Liver (tissue), 9 donors: ENCODE data around the gene UBXN6. TPM values are rescaled to one million over a fixed set of nuclear protein-coding genes. Genes with fewer than 3 reads are reported as not detected.

ENCODE experiments used
- DNase-seq: peaks from one replicate; pipeline ENCODE4 v3.0.0-alpha.2; 2017; ENCODE audit warnings: low spot score
- H3K27ac ChIP-seq, 2 donors: one replicate each; pipeline ENCODE4 v1.7.0; 2013; ENCODE audit warnings: inconsistent platforms in 2 of 2, low read length in 2 of 2, control low read depth in 1 of 2, low read depth in 1 of 2, mild to moderate bottlenecking in 1 of 2
- H3K27me3 ChIP-seq, 4 donors: one replicate each; pipeline versions ENCODE4 v1.6.1 to v1.7.0; 2013; ENCODE audit warnings: low read length in 3 of 4, inconsistent platforms in 1 of 4, mild to moderate bottlenecking in 1 of 4, moderate library complexity in 1 of 4; ENCODE audit not compliant: control insufficient read depth in 4 of 4, insufficient read depth in 4 of 4
- H3K36me3 ChIP-seq, 4 donors: one replicate each; pipeline versions ENCODE4 v1.6.1 to v1.7.0; 2013; ENCODE audit warnings: low read length in 3 of 4, mild to moderate bottlenecking in 3 of 4, low read depth in 1 of 4, moderate library complexity in 1 of 4; ENCODE audit not compliant: control insufficient read depth in 4 of 4, insufficient read depth in 3 of 4
- H3K4me1 ChIP-seq, 4 donors: one replicate each; pipeline versions ENCODE4 v1.6.1 to v1.7.0; 2013; ENCODE audit warnings: low read length in 3 of 4, mild to moderate bottlenecking in 3 of 4, moderate library complexity in 1 of 4; ENCODE audit not compliant: control insufficient read depth in 4 of 4, insufficient read depth in 4 of 4
- H3K4me3 ChIP-seq, 3 donors: one replicate each; pipeline versions ENCODE4 v1.6.1 to v1.7.0; 2013; ENCODE audit warnings: low read length in 3 of 3, control low read depth in 1 of 3, low read depth in 1 of 3, mild to moderate bottlenecking in 1 of 3
- H3K9ac ChIP-seq, 2 donors: one replicate each; pipeline ENCODE4 v1.7.0; 2013; ENCODE audit warnings: low read length in 2 of 2, mild to moderate bottlenecking in 2 of 2, moderate library complexity in 2 of 2, control low read depth in 1 of 2, low read depth in 1 of 2
- H3K9me3 ChIP-seq, 4 donors: one replicate each; pipeline versions ENCODE4 v1.6.1 to v1.7.0; 2013; ENCODE audit warnings: low read length in 3 of 4; ENCODE audit not compliant: control insufficient read depth in 4 of 4
- EGR1 ChIP-seq, 2 donors: IDR thresholded peaks; 2 replicates each; pipeline ENCODE4 v1.6.1; 2016 to 2018; ENCODE audit warnings: antibody characterized with exemption in 2 of 2, low read depth in 2 of 2
- FOXA1 ChIP-seq: IDR thresholded peaks from 2 replicates; pipeline ENCODE4 v1.6.1; 2016; ENCODE audit warnings: antibody characterized with exemption
- FOXA2 ChIP-seq: IDR thresholded peaks from 2 replicates; pipeline ENCODE4 v1.6.1; 2016; ENCODE audit warnings: antibody characterized with exemption
- GABPA ChIP-seq, 2 donors: IDR thresholded peaks in 1 of 2; conservative IDR thresholded peaks in 1 of 2; 2 replicates each; pipeline ENCODE4 v1.6.1; 2016; ENCODE audit warnings: antibody characterized with exemption in 2 of 2, mild to moderate bottlenecking in 1 of 2, moderate library complexity in 1 of 2
- HNF4A ChIP-seq, 2 donors: conservative IDR thresholded peaks; 2 replicates each; pipeline ENCODE4 v1.6.1; 2016; ENCODE audit warnings: antibody characterized with exemption in 2 of 2, mild to moderate bottlenecking in 2 of 2
- HNF4G ChIP-seq: IDR thresholded peaks from 2 replicates; pipeline ENCODE4 v1.6.1; 2016; ENCODE audit warnings: antibody characterized with exemption
- JUND ChIP-seq, 2 donors: IDR thresholded peaks; 2 replicates each; pipeline ENCODE4 v1.6.1; 2016; ENCODE audit warnings: antibody characterized with exemption in 2 of 2
- NR2F2 ChIP-seq: IDR thresholded peaks from 2 replicates; pipeline ENCODE4 v1.6.1; 2016; ENCODE audit warnings: antibody characterized with exemption
- RAD21 ChIP-seq, 2 donors: IDR thresholded peaks; 2 replicates each; pipeline ENCODE4 v1.6.1; 2016; ENCODE audit warnings: antibody characterized with exemption in 2 of 2, mild to moderate bottlenecking in 2 of 2
- RXRA ChIP-seq, 2 donors: IDR thresholded peaks; 2 replicates each; pipeline ENCODE4 v1.6.1; 2017 to 2018; ENCODE audit warnings: antibody characterized with exemption in 2 of 2, mild to moderate bottlenecking in 1 of 2
- SP1 ChIP-seq: IDR thresholded peaks from 2 replicates; pipeline ENCODE4 v1.6.1; 2018; ENCODE audit warnings: antibody characterized with exemption, mild to moderate bottlenecking
- TAF1 ChIP-seq: conservative IDR thresholded peaks from 2 replicates; pipeline ENCODE4 v1.6.1; 2016; ENCODE audit warnings: antibody characterized with exemption, mild to moderate bottlenecking
- WGBS: extraction: QIAGEN DNeasy Blood & Tissue Kit; methylation state at CpG from one replicate; pipeline ENCODE4 v1.1.7; 2013; 5-methylcytosine and 5-hydroxymethylcytosine counted together
- polyA plus RNA-seq, 2 donors: library from polyadenylated mRNA; stranded (reverse) in 1 of 2; unstranded in 1 of 2; fragments of 200-250 nt in 1 of 2; fragments of >200 nt in 1 of 2; fragmentation: Nextera tagmentation in 1 of 2; extraction: Ambion mirVana in 1 of 2; gene quantifications; one replicate each; pipeline versions ENCODE4 v1.2.1 to v1.2.3, GENCODE V29; 2013 to 2015
- total RNA-seq, 2 donors: library from RNA; depleted of rRNA; stranded (reverse); fragments of >200 nt; gene quantifications; one replicate each; pipeline ENCODE4 v1.2.3, GENCODE V29; 2014
- TF ChIP-seq, protein P1 (sequence below): IDR thresholded peaks from 2 replicates; pipeline ENCODE4 v1.6.1; 2016; ENCODE audit warnings: antibody characterized with exemption
- TF ChIP-seq, protein P2 (sequence below): IDR thresholded peaks from 2 replicates; pipeline ENCODE4 v1.6.1; 2016; ENCODE audit warnings: antibody characterized with exemption
- TF ChIP-seq, protein P3 (sequence below): IDR thresholded peaks from 2 replicates; pipeline ENCODE4 v1.6.1; 2016; ENCODE audit warnings: antibody characterized with exemption, mild to moderate bottlenecking
- TF ChIP-seq, protein P4 (sequence below): IDR thresholded peaks from 2 replicates; pipeline ENCODE4 v1.6.1; 2016; ENCODE audit warnings: antibody characterized with exemption
- TF ChIP-seq, protein P5 (sequence below): fragments of 150-350 bp; IDR thresholded peaks from 2 replicates; pipeline ENCODE4 v1.5.1; 2017; ENCODE audit warnings: improper control_type of control experiment, low read depth, low read length; ENCODE audit not compliant: missing input control
- donor health status: healthy.
- donor health status: healthy.
- donor health status: healthy.
- donor health status: healthy.
- donor health status: healthy.

UBXN6 gene
- total and polyA plus RNA-seq, 4 donors, result 33.0 to 92.3 (median 54.0) TPM

DNA sequence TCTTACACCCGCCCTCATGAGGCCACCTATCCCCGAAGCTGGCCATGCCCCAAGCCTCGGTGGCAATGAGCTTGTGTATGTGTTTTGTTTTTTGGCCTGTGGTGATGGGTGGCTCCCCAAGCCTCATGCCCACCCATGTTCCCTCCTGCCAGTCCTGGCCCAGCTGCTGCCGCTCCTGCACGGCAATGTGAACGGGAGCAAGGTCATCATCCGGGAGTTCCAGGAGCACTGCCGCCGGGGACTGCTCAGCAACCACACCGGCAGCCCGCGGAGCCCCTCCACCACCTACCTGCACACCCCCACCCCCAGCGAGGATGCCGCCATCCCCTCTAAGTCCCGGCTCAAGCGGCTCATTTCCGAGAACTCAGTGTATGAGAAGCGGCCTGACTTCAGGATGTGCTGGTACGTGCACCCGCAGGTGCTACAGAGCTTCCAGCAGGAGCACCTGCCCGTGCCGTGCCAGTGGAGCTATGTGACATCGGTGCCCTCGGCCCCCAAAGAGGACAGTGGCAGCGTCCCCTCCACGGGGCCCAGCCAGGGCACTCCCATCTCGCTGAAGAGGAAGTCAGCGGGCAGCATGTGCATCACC, 24.6 kb downstream of the UBXN6 start:
- TF ChIP-seq NR2F2 (no peak), HNF4A (conservative IDR thresholded peaks at IDR 0.05) (no peak), FOXA1 (no peak)
- TF ChIP-seq, protein P1, sequence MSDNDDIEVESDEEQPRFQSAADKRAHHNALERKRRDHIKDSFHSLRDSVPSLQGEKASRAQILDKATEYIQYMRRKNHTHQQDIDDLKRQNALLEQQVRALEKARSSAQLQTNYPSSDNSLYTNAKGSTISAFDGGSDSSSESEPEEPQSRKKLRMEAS, result no peak
- TF ChIP-seq, protein P2, sequence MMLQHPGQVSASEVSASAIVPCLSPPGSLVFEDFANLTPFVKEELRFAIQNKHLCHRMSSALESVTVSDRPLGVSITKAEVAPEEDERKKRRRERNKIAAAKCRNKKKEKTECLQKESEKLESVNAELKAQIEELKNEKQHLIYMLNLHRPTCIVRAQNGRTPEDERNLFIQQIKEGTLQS, result no peak
- no peak for DNase-seq
- Histone ChIP-seq H3K27ac (no peak overlapping the region), H3K27me3 (no peaks in the 10 kb centered on the region), H3K9ac (no peak overlapping the region), H3K4me3 (no peak overlapping the region), H3K4me1 (no peaks in the 10 kb centered on the region), H3K36me3 (peaks cover 0 to 9% (median 0%) of the 10 kb centered on the region in 4 donors), H3K9me3 (no peaks in the 10 kb centered on the region)
- WGBS, result 95% methylated on average over 28 of the region's 28 CpGs

DNA sequence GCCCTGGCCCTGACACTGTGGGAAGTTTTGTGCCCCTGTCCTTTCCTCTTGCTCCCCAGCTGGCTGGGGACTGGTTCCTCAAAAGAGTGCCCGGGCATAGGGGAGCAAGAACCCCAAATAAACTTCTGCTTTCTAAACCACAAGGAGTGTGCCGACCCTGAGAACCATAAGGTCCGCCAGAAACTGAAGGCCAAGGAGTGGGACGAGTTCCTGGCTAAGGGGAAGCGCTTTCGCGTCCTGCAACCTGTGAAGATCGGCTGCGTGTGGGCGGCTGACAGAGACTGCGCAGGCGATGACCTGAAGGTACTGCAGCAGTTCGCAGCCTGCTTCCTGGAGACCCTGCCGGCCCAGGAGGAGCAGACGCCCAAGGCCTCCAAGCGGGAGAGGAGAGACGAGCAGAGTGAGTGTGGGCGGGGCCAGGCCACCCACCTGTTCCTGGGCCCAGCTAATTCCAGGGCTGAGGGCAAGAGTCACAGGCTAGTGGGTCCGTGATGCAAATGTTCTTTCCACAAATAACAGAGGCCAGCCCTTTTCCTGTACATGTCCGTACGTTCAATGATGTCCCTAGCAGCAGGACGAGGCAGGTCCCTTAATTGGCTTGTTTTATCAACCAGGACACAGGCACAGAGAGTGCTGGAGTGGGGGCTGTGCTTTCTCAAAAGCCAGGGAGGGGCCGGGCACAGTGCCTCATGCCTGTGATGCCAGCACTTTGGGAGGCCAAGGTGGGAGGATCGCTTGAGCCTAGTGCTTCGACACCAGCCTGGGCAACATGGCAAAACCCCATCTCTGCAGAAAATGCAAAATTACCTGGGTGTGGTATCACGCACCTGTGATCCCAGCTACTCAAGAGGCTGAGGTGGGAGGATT, 25.6 kb downstream of the UBXN6 start:
- no peak for DNase-seq
- Histone ChIP-seq H3K9ac (no peak overlapping the region), H3K9me3 (no peaks in the 10 kb centered on the region), H3K27ac (no peak overlapping the region), H3K36me3 (peaks cover 0 to 9% (median 0%) of the 10 kb centered on the region in 4 donors), H3K4me3 (no peak overlapping the region), H3K27me3 (no peaks in the 10 kb centered on the region), H3K4me1 (no peaks in the 10 kb centered on the region)
- TF ChIP-seq HNF4A (conservative IDR thresholded peaks at IDR 0.05) (no peak), RAD21 (IDR thresholded peaks at IDR 0.05) (no peak), GABPA (IDR thresholded peaks at IDR 0.05 in 1 of 2, conservative IDR thresholded peaks at IDR 0.05 in 1 of 2) (no peak), EGR1 (IDR thresholded peaks at IDR 0.05; ENCODE audit: low read depth in 2 of 2) (no peak), RXRA (IDR thresholded peaks at IDR 0.05) (no peak), NR2F2 (no peak), FOXA2 (no peak), HNF4G (no peak), JUND (IDR thresholded peaks at IDR 0.05) (no peak), SP1 (no peak), TAF1 (no peak), FOXA1 (no peak)
- TF ChIP-seq, protein P1, result no peak
- TF ChIP-seq, protein P3, sequence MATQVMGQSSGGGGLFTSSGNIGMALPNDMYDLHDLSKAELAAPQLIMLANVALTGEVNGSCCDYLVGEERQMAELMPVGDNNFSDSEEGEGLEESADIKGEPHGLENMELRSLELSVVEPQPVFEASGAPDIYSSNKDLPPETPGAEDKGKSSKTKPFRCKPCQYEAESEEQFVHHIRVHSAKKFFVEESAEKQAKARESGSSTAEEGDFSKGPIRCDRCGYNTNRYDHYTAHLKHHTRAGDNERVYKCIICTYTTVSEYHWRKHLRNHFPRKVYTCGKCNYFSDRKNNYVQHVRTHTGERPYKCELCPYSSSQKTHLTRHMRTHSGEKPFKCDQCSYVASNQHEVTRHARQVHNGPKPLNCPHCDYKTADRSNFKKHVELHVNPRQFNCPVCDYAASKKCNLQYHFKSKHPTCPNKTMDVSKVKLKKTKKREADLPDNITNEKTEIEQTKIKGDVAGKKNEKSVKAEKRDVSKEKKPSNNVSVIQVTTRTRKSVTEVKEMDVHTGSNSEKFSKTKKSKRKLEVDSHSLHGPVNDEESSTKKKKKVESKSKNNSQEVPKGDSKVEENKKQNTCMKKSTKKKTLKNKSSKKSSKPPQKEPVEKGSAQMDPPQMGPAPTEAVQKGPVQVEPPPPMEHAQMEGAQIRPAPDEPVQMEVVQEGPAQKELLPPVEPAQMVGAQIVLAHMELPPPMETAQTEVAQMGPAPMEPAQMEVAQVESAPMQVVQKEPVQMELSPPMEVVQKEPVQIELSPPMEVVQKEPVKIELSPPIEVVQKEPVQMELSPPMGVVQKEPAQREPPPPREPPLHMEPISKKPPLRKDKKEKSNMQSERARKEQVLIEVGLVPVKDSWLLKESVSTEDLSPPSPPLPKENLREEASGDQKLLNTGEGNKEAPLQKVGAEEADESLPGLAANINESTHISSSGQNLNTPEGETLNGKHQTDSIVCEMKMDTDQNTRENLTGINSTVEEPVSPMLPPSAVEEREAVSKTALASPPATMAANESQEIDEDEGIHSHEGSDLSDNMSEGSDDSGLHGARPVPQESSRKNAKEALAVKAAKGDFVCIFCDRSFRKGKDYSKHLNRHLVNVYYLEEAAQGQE, result no peak
- TF ChIP-seq, protein P4, sequence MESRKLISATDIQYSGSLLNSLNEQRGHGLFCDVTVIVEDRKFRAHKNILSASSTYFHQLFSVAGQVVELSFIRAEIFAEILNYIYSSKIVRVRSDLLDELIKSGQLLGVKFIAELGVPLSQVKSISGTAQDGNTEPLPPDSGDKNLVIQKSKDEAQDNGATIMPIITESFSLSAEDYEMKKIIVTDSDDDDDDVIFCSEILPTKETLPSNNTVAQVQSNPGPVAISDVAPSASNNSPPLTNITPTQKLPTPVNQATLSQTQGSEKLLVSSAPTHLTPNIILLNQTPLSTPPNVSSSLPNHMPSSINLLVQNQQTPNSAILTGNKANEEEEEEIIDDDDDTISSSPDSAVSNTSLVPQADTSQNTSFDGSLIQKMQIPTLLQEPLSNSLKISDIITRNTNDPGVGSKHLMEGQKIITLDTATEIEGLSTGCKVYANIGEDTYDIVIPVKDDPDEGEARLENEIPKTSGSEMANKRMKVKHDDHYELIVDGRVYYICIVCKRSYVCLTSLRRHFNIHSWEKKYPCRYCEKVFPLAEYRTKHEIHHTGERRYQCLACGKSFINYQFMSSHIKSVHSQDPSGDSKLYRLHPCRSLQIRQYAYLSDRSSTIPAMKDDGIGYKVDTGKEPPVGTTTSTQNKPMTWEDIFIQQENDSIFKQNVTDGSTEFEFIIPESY, result no peak
- TF ChIP-seq, protein P2, result no peak
- TF ChIP-seq, protein P5, sequence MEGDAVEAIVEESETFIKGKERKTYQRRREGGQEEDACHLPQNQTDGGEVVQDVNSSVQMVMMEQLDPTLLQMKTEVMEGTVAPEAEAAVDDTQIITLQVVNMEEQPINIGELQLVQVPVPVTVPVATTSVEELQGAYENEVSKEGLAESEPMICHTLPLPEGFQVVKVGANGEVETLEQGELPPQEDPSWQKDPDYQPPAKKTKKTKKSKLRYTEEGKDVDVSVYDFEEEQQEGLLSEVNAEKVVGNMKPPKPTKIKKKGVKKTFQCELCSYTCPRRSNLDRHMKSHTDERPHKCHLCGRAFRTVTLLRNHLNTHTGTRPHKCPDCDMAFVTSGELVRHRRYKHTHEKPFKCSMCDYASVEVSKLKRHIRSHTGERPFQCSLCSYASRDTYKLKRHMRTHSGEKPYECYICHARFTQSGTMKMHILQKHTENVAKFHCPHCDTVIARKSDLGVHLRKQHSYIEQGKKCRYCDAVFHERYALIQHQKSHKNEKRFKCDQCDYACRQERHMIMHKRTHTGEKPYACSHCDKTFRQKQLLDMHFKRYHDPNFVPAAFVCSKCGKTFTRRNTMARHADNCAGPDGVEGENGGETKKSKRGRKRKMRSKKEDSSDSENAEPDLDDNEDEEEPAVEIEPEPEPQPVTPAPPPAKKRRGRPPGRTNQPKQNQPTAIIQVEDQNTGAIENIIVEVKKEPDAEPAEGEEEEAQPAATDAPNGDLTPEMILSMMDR, result no peak
- WGBS, result 89% methylated on average over 26 of the region's 26 CpGs
